ENCODE results near the gene CRACR2B. TPM values are rescaled to one million over a fixed set of nuclear protein-coding genes. Genes with fewer than 3 reads are reported as not detected.

The CRACR2B gene
- total and polyA plus RNA-seq, 2 of the 13 experiments (the other 11 are each of a cell fraction or from before 2014, with no cell fraction given), result 14.9 to 21.0 TPM

DNA sequence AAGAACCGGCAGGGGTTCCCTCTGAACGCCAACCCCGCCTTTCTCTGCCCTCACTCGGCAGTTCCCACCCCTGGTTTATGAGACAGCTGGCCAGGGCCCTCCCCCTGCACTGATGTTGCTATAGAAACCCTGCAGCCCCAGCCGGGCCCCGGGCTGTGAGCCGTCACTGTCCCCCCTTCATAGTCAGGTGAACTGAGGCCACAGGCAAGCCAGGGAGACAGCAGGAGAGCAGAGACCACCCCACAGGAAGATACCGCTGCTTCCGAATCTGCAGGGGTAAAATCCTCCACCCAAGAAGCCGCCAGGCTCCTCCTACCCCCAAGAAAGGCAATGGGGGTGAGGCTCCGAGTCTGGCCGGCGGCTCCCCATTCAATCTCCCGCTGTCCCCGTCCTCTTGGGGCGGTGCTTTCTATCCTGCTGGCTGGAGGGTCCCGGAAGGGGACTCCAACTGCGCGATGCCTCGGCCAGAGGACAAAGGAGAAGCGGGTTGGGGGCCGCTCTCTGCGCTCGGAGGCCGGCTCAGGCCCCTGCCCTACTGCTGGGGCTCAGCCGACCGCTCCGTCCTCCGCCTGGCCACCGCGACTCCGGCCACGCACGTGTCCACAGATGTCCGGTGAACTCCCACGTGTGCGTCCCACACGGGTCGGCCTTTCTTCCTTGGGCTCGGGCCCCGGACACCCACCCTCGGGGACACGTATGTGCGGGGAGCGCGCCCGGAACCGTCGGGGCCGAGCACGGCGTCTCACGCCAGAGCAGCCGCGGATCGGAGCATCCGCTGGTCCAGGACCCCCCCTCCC, 30.2 kb upstream of the CRACR2B start (continued):
- 0 out of 2 replicates have a peak, but pooled peaks have one; percentile 54 for TF ChIP-seq ZNF777 (CRISPR knock-in tag; IDR thresholded peaks at IDR 0.05)
- no peak for TF ChIP-seq IKZF4 (CRISPR knock-in tag; IDR thresholded peaks at IDR 0.05; ENCODE audit: borderline replicate concordance, low read depth, not compliant biosample characterization)
- TF ChIP-seq HOXA9 (CRISPR knock-in tag; IDR thresholded peaks at IDR 0.05; ENCODE audit: borderline replicate concordance), result no peak
- TF ChIP-seq, protein P1, sequence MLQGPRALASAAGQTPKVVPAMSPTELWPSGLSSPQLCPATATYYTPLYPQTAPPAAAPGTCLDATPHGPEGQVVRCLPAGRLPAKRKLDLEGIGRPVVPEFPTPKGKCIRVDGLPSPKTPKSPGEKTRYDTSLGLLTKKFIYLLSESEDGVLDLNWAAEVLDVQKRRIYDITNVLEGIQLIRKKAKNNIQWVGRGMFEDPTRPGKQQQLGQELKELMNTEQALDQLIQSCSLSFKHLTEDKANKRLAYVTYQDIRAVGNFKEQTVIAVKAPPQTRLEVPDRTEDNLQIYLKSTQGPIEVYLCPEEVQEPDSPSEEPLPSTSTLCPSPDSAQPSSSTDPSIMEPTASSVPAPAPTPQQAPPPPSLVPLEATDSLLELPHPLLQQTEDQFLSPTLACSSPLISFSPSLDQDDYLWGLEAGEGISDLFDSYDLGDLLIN (CRISPR knock-in tag; IDR thresholded peaks at IDR 0.05; ENCODE audit: borderline replicate concordance), result 0 out of 2 replicates have a peak, but pooled peaks have one; percentile 27
- TF ChIP-seq ZMAT3 (CRISPR knock-in tag; conservative IDR thresholded peaks at IDR 0.05), result no peak
- TF ChIP-seq, protein P2, sequence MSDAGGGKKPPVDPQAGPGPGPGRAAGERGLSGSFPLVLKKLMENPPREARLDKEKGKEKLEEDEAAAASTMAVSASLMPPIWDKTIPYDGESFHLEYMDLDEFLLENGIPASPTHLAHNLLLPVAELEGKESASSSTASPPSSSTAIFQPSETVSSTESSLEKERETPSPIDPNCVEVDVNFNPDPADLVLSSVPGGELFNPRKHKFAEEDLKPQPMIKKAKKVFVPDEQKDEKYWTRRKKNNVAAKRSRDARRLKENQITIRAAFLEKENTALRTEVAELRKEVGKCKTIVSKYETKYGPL (CRISPR knock-in tag; IDR thresholded peaks at IDR 0.05), result no peak
- no peak for TF ChIP-seq ZNF768 (CRISPR knock-in tag; IDR thresholded peaks at IDR 0.05)
- TF ChIP-seq ZNF136 (CRISPR knock-in tag; IDR thresholded peaks at IDR 0.05; ENCODE audit: low read depth), result no peak
- TF ChIP-seq BCL6 (CRISPR knock-in tag; IDR thresholded peaks at IDR 0.05), result no peak
- TF ChIP-seq, protein P3, sequence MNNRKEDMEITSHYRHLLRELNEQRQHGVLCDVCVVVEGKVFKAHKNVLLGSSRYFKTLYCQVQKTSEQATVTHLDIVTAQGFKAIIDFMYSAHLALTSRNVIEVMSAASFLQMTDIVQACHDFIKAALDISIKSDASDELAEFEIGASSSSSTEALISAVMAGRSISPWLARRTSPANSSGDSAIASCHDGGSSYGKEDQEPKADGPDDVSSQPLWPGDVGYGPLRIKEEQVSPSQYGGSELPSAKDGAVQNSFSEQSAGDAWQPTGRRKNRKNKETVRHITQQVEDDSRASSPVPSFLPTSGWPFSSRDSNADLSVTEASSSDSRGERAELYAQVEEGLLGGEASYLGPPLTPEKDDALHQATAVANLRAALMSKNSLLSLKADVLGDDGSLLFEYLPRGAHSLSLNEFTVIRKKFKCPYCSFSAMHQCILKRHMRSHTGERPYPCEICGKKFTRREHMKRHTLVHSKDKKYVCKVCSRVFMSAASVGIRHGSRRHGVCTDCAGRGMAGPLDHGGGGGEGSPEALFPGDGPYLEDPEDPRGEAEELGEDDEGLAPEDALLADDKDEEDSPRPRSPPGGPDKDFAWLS (CRISPR knock-in tag; IDR thresholded peaks at IDR 0.05; ENCODE audit: borderline replicate concordance), result no peak
- TF ChIP-seq ZNF354B (CRISPR knock-in tag; IDR thresholded peaks at IDR 0.05), result no peak
- TF ChIP-seq ZNF607 (CRISPR knock-in tag; IDR thresholded peaks at IDR 0.05; ENCODE audit: borderline replicate concordance), result peak; percentile 8; the same call in 1 of the 2 replicates
- no peak for TF ChIP-seq TCF7 (IDR thresholded peaks at IDR 0.05; ENCODE audit: low read depth)
- TF ChIP-seq HNF4A (CRISPR knock-in tag; IDR thresholded peaks at IDR 0.05), result no peak
- TF ChIP-seq, protein P4, sequence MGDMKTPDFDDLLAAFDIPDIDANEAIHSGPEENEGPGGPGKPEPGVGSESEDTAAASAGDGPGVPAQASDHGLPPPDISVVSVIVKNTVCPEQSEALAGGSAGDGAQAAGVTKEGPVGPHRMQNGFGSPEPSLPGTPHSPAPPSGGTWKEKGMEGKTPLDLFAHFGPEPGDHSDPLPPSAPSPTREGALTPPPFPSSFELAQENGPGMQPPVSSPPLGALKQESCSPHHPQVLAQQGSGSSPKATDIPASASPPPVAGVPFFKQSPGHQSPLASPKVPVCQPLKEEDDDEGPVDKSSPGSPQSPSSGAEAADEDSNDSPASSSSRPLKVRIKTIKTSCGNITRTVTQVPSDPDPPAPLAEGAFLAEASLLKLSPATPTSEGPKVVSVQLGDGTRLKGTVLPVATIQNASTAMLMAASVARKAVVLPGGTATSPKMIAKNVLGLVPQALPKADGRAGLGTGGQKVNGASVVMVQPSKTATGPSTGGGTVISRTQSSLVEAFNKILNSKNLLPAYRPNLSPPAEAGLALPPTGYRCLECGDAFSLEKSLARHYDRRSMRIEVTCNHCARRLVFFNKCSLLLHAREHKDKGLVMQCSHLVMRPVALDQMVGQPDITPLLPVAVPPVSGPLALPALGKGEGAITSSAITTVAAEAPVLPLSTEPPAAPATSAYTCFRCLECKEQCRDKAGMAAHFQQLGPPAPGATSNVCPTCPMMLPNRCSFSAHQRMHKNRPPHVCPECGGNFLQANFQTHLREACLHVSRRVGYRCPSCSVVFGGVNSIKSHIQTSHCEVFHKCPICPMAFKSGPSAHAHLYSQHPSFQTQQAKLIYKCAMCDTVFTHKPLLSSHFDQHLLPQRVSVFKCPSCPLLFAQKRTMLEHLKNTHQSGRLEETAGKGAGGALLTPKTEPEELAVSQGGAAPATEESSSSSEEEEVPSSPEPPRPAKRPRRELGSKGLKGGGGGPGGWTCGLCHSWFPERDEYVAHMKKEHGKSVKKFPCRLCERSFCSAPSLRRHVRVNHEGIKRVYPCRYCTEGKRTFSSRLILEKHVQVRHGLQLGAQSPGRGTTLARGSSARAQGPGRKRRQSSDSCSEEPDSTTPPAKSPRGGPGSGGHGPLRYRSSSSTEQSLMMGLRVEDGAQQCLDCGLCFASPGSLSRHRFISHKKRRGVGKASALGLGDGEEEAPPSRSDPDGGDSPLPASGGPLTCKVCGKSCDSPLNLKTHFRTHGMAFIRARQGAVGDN (CRISPR knock-in tag; IDR thresholded peaks at IDR 0.05), result peak; percentile 69
- TF ChIP-seq, protein P5, sequence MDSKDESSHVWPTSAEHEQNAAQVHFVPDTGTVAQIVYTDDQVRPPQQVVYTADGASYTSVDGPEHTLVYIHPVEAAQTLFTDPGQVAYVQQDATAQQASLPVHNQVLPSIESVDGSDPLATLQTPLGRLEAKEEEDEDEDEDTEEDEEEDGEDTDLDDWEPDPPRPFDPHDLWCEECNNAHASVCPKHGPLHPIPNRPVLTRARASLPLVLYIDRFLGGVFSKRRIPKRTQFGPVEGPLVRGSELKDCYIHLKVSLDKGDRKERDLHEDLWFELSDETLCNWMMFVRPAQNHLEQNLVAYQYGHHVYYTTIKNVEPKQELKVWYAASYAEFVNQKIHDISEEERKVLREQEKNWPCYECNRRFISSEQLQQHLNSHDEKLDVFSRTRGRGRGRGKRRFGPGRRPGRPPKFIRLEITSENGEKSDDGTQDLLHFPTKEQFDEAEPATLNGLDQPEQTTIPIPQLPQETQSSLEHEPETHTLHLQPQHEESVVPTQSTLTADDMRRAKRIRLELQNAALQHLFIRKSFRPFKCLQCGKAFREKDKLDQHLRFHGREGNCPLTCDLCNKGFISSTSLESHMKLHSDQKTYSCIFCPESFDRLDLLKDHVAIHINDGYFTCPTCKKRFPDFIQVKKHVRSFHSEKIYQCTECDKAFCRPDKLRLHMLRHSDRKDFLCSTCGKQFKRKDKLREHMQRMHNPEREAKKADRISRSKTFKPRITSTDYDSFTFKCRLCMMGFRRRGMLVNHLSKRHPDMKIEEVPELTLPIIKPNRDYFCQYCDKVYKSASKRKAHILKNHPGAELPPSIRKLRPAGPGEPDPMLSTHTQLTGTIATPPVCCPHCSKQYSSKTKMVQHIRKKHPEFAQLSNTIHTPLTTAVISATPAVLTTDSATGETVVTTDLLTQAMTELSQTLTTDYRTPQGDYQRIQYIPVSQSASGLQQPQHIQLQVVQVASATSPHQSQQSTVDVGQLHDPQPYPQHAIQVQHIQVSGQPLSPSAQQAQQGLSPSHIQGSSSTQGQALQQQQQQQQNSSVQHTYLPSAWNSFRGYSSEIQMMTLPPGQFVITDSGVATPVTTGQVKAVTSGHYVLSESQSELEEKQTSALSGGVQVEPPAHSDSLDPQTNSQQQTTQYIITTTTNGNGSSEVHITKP (CRISPR knock-in tag; IDR thresholded peaks at IDR 0.05; ENCODE audit: low read depth), result no peak
- TF ChIP-seq ZFP62 (CRISPR knock-in tag; IDR thresholded peaks at IDR 0.05), result no peak

All from HepG2 (cell line).